Measurements from ENCODE around the gene ZBTB42.

Gene ZBTB42

GRCh38 chr14:104800771-104801519 is at the start of gene ZBTB42:
ZBTB42 (plus strand) TSS chr14:104801101; CDS start chr14:104801198, 97 bp downstream.
- H3K27me3 ChIP-seq (ENCODE audit: control insufficient read depth, insufficient read depth, low read length): no peaks in the 10 kb centered on the region
- H3K4me3 ChIP-seq (ENCODE audit: low read length): peak within 1 kb of the TSS; percentile 82
- H3K9ac ChIP-seq (ENCODE audit: low read length): peak within 1 kb of the TSS; percentile 84
- no peaks in the 10 kb centered on the region for H3K36me3 ChIP-seq (ENCODE audit: control insufficient read depth, insufficient read depth, low read length)
- H3K27ac ChIP-seq (ENCODE audit: low read depth, low read length): peak within 1 kb of the TSS; percentile 96
- peaks cover 10% of the 10 kb centered on the region for H3K4me1 ChIP-seq (ENCODE audit: control insufficient read depth, insufficient read depth, low read length)

GRCh38 chr14:104751539-104752422 is 49.1 kb upstream of the ZBTB42 start:
- peak overlapping the region; percentile 63 for H3K27ac ChIP-seq (ENCODE audit: low read depth, low read length)
- peaks cover 17% of the 10 kb centered on the region for H3K4me1 ChIP-seq (ENCODE audit: control insufficient read depth, insufficient read depth, low read length)
- H3K27me3 ChIP-seq (ENCODE audit: control insufficient read depth, insufficient read depth, low read length): no peaks in the 10 kb centered on the region
- H3K9ac ChIP-seq (ENCODE audit: low read length): peak overlapping the region; percentile 47
- H3K4me3 ChIP-seq (ENCODE audit: low read length): peak overlapping the region; percentile 72
- H3K36me3 ChIP-seq (ENCODE audit: control insufficient read depth, insufficient read depth, low read length): peaks cover 9% of the 10 kb centered on the region

GRCh38 chr14:104752423-104752734 is 48.5 kb upstream of the ZBTB42 start:
- Histone ChIP-seq H3K27ac (ENCODE audit: low read depth, low read length) (peak overlapping the region; percentile 63), H3K4me1 (ENCODE audit: control insufficient read depth, insufficient read depth, low read length) (peaks cover 16% of the 10 kb centered on the region), H3K36me3 (ENCODE audit: control insufficient read depth, insufficient read depth, low read length) (peaks cover 9% of the 10 kb centered on the region), H3K27me3 (ENCODE audit: control insufficient read depth, insufficient read depth, low read length) (no peaks in the 10 kb centered on the region), H3K9ac (ENCODE audit: low read length) (peak overlapping the region; percentile 47), H3K4me3 (ENCODE audit: low read length) (peak overlapping the region; percentile 72)

- Histone ChIP-seq H3K4me1 (ENCODE audit: control insufficient read depth, insufficient read depth, low read length) (peaks cover 13% of the 10 kb centered on the region), H3K4me3 (ENCODE audit: low read length) (peak within 1 kb of the TSS; percentile 90), H3K27me3 (ENCODE audit: control insufficient read depth, insufficient read depth, low read length) (no peaks in the 10 kb centered on the region), H3K36me3 (ENCODE audit: control insufficient read depth, insufficient read depth, low read length) (peaks cover 14% of the 10 kb centered on the region), H3K9ac (ENCODE audit: low read length) (peak within 1 kb of the TSS; percentile 66), H3K27ac (ENCODE audit: low read depth, low read length) (peak within 1 kb of the TSS; percentile 78)
Observed at GRCh38 chr14:104752735-104753527, 48.0 kb upstream of the ZBTB42 start, which contains the start of gene SIVA1. SIVA1 (plus strand) TSS chr14:104753147; CDS start chr14:104753202, 55 bp downstream.

- peaks cover 13% of the 10 kb centered on the region for H3K4me1 ChIP-seq (ENCODE audit: control insufficient read depth, insufficient read depth, low read length)
Observed at GRCh38 chr14:104753528-104754212, 47.2 kb upstream of the ZBTB42 start.

GRCh38 chr14:104754213-104754851 is 46.6 kb upstream of the ZBTB42 start:
- peaks cover 13% of the 10 kb centered on the region for H3K4me1 ChIP-seq (ENCODE audit: control insufficient read depth, insufficient read depth, low read length)
- H3K27ac ChIP-seq (ENCODE audit: low read depth, low read length): no peak overlapping the region
- H3K9ac ChIP-seq (ENCODE audit: low read length): peak overlapping the region; percentile 66
- H3K4me3 ChIP-seq (ENCODE audit: low read length): peak overlapping the region; percentile 90
- H3K27me3 ChIP-seq (ENCODE audit: control insufficient read depth, insufficient read depth, low read length): no peaks in the 10 kb centered on the region
- H3K36me3 ChIP-seq (ENCODE audit: control insufficient read depth, insufficient read depth, low read length): peaks cover 19% of the 10 kb centered on the region

More at GRCh38 chr14:104753528-104754212, 47.2 kb upstream of the ZBTB42 start:
- H3K9ac ChIP-seq (ENCODE audit: low read length): peak overlapping the region; percentile 66
- no peaks in the 10 kb centered on the region for H3K27me3 ChIP-seq (ENCODE audit: control insufficient read depth, insufficient read depth, low read length)
- peak overlapping the region; percentile 90 for H3K4me3 ChIP-seq (ENCODE audit: low read length)
- H3K27ac ChIP-seq (ENCODE audit: low read depth, low read length): peak overlapping the region; percentile 78
- H3K36me3 ChIP-seq (ENCODE audit: control insufficient read depth, insufficient read depth, low read length): peaks cover 14% of the 10 kb centered on the region

GRCh38 chr14:104755621-104756020 is 45.3 kb upstream of the ZBTB42 start:
- Histone ChIP-seq H3K4me1 (ENCODE audit: control insufficient read depth, insufficient read depth, low read length) (peaks cover 13% of the 10 kb centered on the region), H3K36me3 (ENCODE audit: control insufficient read depth, insufficient read depth, low read length) (peaks cover 26% of the 10 kb centered on the region), H3K4me3 (ENCODE audit: low read length) (no peak overlapping the region), H3K9ac (ENCODE audit: low read length) (no peak overlapping the region), H3K27me3 (ENCODE audit: control insufficient read depth, insufficient read depth, low read length) (no peaks in the 10 kb centered on the region), H3K27ac (ENCODE audit: low read depth, low read length) (no peak overlapping the region)

GRCh38 chr14:104756477-104757237 is 44.2 kb upstream of the ZBTB42 start:
- no peak overlapping the region for H3K9ac ChIP-seq (ENCODE audit: low read length)
- H3K36me3 ChIP-seq (ENCODE audit: control insufficient read depth, insufficient read depth, low read length): peaks cover 27% of the 10 kb centered on the region
- H3K4me3 ChIP-seq (ENCODE audit: low read length): no peak overlapping the region
- H3K27me3 ChIP-seq (ENCODE audit: control insufficient read depth, insufficient read depth, low read length): no peaks in the 10 kb centered on the region
- no peak overlapping the region for H3K27ac ChIP-seq (ENCODE audit: low read depth, low read length)
- peaks cover 13% of the 10 kb centered on the region for H3K4me1 ChIP-seq (ENCODE audit: control insufficient read depth, insufficient read depth, low read length)

GRCh38 chr14:104757238-104757585 is 43.7 kb upstream of the ZBTB42 start:
- Histone ChIP-seq H3K27me3 (ENCODE audit: control insufficient read depth, insufficient read depth, low read length) (no peaks in the 10 kb centered on the region), H3K27ac (ENCODE audit: low read depth, low read length) (no peak overlapping the region), H3K9ac (ENCODE audit: low read length) (no peak overlapping the region), H3K4me1 (ENCODE audit: control insufficient read depth, insufficient read depth, low read length) (peaks cover 10% of the 10 kb centered on the region), H3K4me3 (ENCODE audit: low read length) (no peak overlapping the region), H3K36me3 (ENCODE audit: control insufficient read depth, insufficient read depth, low read length) (peaks cover 27% of the 10 kb centered on the region)

GRCh38 chr14:104757681-104758392 is 43.1 kb upstream of the ZBTB42 start:
- Histone ChIP-seq H3K4me1 (ENCODE audit: control insufficient read depth, insufficient read depth, low read length) (peaks cover 9% of the 10 kb centered on the region), H3K27ac (ENCODE audit: low read depth, low read length) (no peak overlapping the region), H3K27me3 (ENCODE audit: control insufficient read depth, insufficient read depth, low read length) (no peaks in the 10 kb centered on the region), H3K36me3 (ENCODE audit: control insufficient read depth, insufficient read depth, low read length) (peaks cover 27% of the 10 kb centered on the region), H3K9ac (ENCODE audit: low read length) (no peak overlapping the region), H3K4me3 (ENCODE audit: low read length) (no peak overlapping the region)
